Trophoblast cell (in vitro differentiated cells and primary cell): ENCODE measurements around the gene PPHLN1.
"Not testable (repeated sequence)": the region's sequence is repeated elsewhere in the genome, so short reads cannot be mapped to it uniquely, and the experiment has no call there.

Experiments used
- DNase-seq, 2 donors: peaks; one replicate each; pipeline ENCODE4 v3.0.0-alpha.2; 2016
- H2AFZ ChIP-seq: 2 replicates; pipeline ENCODE4 v1.6.1; 2013; ENCODE audit warnings: low read length, moderate library complexity, mild to moderate bottlenecking; ENCODE audit not compliant: insufficient read depth, poor library complexity
- H2AK5ac ChIP-seq: 2 replicates; pipeline ENCODE4 v1.6.1; 2013; ENCODE audit warnings: mild to moderate bottlenecking, low read length
- H2BK120ac ChIP-seq: 2 replicates; pipeline ENCODE4 v1.6.1; 2013; ENCODE audit warnings: low read length, mild to moderate bottlenecking, moderate library complexity; ENCODE audit not compliant: insufficient read depth, poor library complexity
- H2BK12ac ChIP-seq: 2 replicates; pipeline ENCODE4 v1.6.1; 2013; ENCODE audit warnings: mild to moderate bottlenecking, low read length, moderate library complexity
- H2BK5ac ChIP-seq: 2 replicates; pipeline ENCODE4 v1.6.1; 2013; ENCODE audit warnings: low read length, low read depth, moderate library complexity, mild to moderate bottlenecking; ENCODE audit not compliant: poor library complexity
- H3K14ac ChIP-seq: 2 replicates; pipeline ENCODE4 v1.6.1; 2013; ENCODE audit warnings: mild to moderate bottlenecking, low read length
- H3K18ac ChIP-seq: 2 replicates; pipeline ENCODE4 v1.6.1; 2013; ENCODE audit warnings: mild to moderate bottlenecking, low read length
- H3K23ac ChIP-seq: 2 replicates; pipeline ENCODE4 v1.6.1; 2013; ENCODE audit warnings: low read length
- H3K27ac ChIP-seq: 2 replicates; pipeline ENCODE4 v1.5.1; 2013; ENCODE audit warnings: low read depth, mild to moderate bottlenecking, inconsistent platforms, low read length, moderate library complexity
- H3K27me3 ChIP-seq: 2 replicates; pipeline ENCODE4 v1.6.1; 2013; ENCODE audit warnings: inconsistent platforms, mild to moderate bottlenecking, low read length, moderate library complexity; ENCODE audit not compliant: insufficient read depth
- H3K36me3 ChIP-seq, 2 experiments: 1 replicate in 1 of 2; 2 replicates in 1 of 2; pipeline ENCODE4 v1.6.1; 2013; ENCODE audit warnings: low read length in 2 of 2, mild to moderate bottlenecking in 2 of 2, moderate library complexity in 1 of 2; ENCODE audit not compliant: insufficient read depth in 2 of 2, control insufficient read depth in 1 of 2
- H3K4ac ChIP-seq: 2 replicates; pipeline ENCODE4 v1.6.1; 2013; ENCODE audit warnings: low read depth, mild to moderate bottlenecking, low read length, moderate library complexity
- H3K4me1 ChIP-seq, 2 experiments: 1 replicate in 1 of 2; 2 replicates in 1 of 2; pipeline ENCODE4 v1.6.1; 2013; ENCODE audit warnings: low read length in 2 of 2, mild to moderate bottlenecking in 2 of 2, moderate library complexity in 1 of 2; ENCODE audit not compliant: insufficient read depth in 2 of 2, control insufficient read depth in 1 of 2
- H3K4me2 ChIP-seq: 2 replicates; pipeline ENCODE4 v1.6.1; 2013; ENCODE audit warnings: inconsistent platforms, mild to moderate bottlenecking, low read length, moderate library complexity
- H3K4me3 ChIP-seq: 2 replicates; pipeline ENCODE4 v1.5.1; 2013; ENCODE audit warnings: mild to moderate bottlenecking, low read depth, low read length, inconsistent platforms
- H3K79me1 ChIP-seq: one replicate; pipeline ENCODE4 v1.6.1; 2013; ENCODE audit warnings: low read length
- H3K79me2 ChIP-seq: 2 replicates; pipeline ENCODE4 v1.6.1; 2013; ENCODE audit warnings: low read length, mild to moderate bottlenecking; ENCODE audit not compliant: control insufficient read depth, insufficient read depth, poor library complexity
- H3K9ac ChIP-seq: 2 replicates; pipeline ENCODE4 v1.6.1; 2013; ENCODE audit warnings: mild to moderate bottlenecking, low read length
- H3K9me3 ChIP-seq: 2 replicates; pipeline ENCODE4 v1.6.1; 2013; ENCODE audit warnings: low read depth, mild to moderate bottlenecking, control low read depth, inconsistent platforms, low read length; ENCODE audit not compliant: insufficient read depth
- H4K12ac ChIP-seq: 2 replicates; pipeline ENCODE4 v1.6.1; 2013; ENCODE audit warnings: low read depth, mild to moderate bottlenecking, low read length, moderate library complexity
- H4K8ac ChIP-seq: 2 replicates; pipeline ENCODE4 v1.6.1; 2013; ENCODE audit warnings: low read depth, mild to moderate bottlenecking, low read length, moderate library complexity
- H4K91ac ChIP-seq: one replicate; pipeline ENCODE4 v1.6.1; 2013; ENCODE audit warnings: low read depth, mild to moderate bottlenecking, low read length, moderate library complexity
- WGBS: extraction: QIAGEN DNeasy Blood & Tissue Kit; methylation state at CpG from one replicate; pipeline ENCODE4 v1.1.7; 2013; ENCODE audit warnings: missing lambda C conversion rate; ENCODE audit not compliant: insufficient read length, insufficient coverage; ENCODE audit errors: extremely low coverage; 5-methylcytosine and 5-hydroxymethylcytosine counted together

Gene PPHLN1

DNA sequence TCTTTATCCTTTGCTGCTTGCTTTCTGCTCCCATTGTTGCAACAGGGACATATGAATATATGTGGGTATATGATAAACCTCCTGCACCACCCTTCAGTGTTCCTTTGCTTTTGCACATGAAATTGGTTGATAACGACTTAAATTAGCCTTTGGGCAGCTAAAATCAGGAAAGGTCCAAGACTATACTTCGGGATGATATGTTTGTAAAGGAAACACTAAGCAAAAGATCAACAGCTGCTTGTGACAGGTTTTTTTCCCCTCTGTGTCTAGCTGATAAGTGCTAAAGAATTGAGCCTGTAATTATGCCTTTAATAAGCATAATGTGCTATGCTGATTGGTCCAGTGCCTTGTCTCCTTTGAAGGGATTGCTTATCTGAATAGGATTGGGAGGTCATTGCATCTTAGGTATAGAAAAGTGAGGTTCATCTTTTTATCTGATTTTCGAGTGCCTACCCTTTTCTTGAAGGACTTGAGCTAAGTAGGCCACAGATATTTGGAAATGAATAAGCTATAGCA lies 59.4 kb downstream of the PPHLN1 start:
- Histone ChIP-seq H3K79me2 (no peaks in the 10 kb centered on the region), H3K79me1 (no peaks in the 10 kb centered on the region), H3K23ac (no peak overlapping the region), H4K8ac (no peak overlapping the region), H3K36me3 (peaks cover 5 to 7% of the 10 kb centered on the region in 2 experiments), H2AFZ (no peak overlapping the region), H3K4me1 (peaks cover 0 to 3% of the 10 kb centered on the region in 2 experiments), H4K12ac (no peak overlapping the region), H3K4me2 (no peak overlapping the region), H2BK5ac (no peak overlapping the region), H4K91ac (no peak overlapping the region), H3K4ac (no peak overlapping the region), H3K27ac (no peak overlapping the region), H3K9me3 (no peaks in the 10 kb centered on the region), H3K9ac (no peak overlapping the region), H3K4me3 (no peak overlapping the region), H2BK12ac (no peak overlapping the region), H3K27me3 (no peaks in the 10 kb centered on the region), H3K14ac (no peak overlapping the region), H2AK5ac (no peak overlapping the region), H2BK120ac (no peak overlapping the region), H3K18ac (no peak overlapping the region)
- WGBS = no CpG with 5 or more reads among the region's 3 CpGs
- DNase-seq = no peak

DNA sequence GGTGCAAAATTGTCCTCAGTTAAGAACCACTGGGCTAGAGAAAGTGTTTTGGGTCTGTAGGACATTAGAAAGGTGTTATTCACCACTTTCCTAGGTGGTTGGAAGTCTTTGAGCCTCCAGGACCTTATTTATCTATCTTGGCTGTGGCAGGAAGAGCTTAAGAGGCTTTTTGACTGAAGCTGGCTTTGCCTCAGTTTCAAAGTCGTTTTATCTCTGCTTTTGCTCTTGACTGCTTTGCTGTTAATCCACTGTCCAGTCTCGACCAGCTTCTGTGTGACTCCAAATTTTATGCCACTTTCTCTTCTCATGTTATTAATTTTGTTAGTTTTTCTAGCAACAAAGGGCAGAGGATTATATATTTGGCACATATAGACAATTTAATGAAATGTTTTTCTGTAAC lies 60.3 kb downstream of the PPHLN1 start:
- Histone ChIP-seq H3K4me1 (peaks cover 0 to 3% of the 10 kb centered on the region in 2 experiments), H3K79me2 (no peaks in the 10 kb centered on the region), H4K8ac (no peak overlapping the region), H3K23ac (no peak overlapping the region), H2BK120ac (no peak overlapping the region), H3K18ac (no peak overlapping the region), H3K4me3 (no peak overlapping the region), H4K91ac (no peak overlapping the region), H2BK12ac (no peak overlapping the region), H3K9ac (no peak overlapping the region), H3K4me2 (no peak overlapping the region), H2BK5ac (no peak overlapping the region), H3K27me3 (no peaks in the 10 kb centered on the region), H4K12ac (no peak overlapping the region), H3K79me1 (no peaks in the 10 kb centered on the region), H3K9me3 (no peaks in the 10 kb centered on the region), H3K4ac (no peak overlapping the region), H3K27ac (no peak overlapping the region), H2AK5ac (no peak overlapping the region), H3K36me3 (peaks cover 5 to 7% of the 10 kb centered on the region in 2 experiments), H3K14ac (no peak overlapping the region), H2AFZ (no peak overlapping the region)
- DNase-seq = no peak
- no CpG with 5 or more reads among the region's 2 CpGs for WGBS

DNA sequence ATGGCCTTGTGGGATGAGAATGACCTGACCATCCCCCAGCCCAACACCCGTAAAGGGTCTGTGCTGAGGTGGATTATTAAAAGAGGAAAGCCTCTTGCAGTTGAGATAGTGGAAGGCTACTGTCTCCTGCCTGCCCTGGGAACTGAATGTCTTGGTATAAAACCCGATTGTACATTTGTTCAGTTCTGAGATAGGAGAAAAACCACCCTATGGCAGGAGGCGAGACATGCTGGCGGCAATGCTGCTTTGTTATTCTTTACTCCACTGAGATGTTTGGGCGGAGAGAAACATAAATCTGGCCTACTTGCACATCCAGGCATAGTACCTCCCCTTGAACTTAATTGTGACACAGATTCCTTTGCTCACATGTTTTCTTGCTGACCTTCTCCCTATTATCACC lies 62.1 kb downstream of the PPHLN1 start:
- H2AFZ ChIP-seq, H3K23ac ChIP-seq, H4K8ac ChIP-seq, H3K4me3 ChIP-seq, H3K18ac ChIP-seq, H2BK12ac ChIP-seq, H3K4me2 ChIP-seq, H3K9ac ChIP-seq, H3K79me1 ChIP-seq, H3K9me3 ChIP-seq, H4K12ac ChIP-seq, H2BK120ac ChIP-seq, H2BK5ac ChIP-seq, H4K91ac ChIP-seq, H2AK5ac ChIP-seq, H3K4me1 ChIP-seq, H3K79me2 ChIP-seq, H3K27ac ChIP-seq, H3K36me3 ChIP-seq, H3K27me3 ChIP-seq, DNase-seq, H3K4ac ChIP-seq: not testable (repeated sequence)
- peak overlapping the region; percentile 30 for H3K14ac ChIP-seq
- WGBS = no CpG with 5 or more reads among the region's 5 CpGs

DNA sequence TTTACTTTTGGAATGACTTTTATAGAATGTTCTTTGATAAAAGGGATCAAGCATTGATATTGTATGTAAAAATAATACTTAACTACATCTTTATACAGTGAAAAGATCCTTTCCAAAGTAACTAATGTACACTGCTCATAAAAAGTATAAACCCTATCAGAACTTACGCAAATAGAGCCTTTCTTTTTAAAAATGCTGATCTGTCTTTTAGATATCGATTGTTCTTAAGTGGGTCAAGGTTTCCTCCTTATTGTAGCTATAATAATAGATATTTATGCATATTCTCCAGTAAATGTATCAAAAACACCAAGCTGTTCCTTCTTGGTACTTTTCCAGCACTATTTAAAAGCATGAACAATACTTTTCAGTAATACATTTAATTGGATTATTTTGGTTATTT lies 68.5 kb downstream of the PPHLN1 start:
- Histone ChIP-seq H3K79me2 (no peaks in the 10 kb centered on the region), H2BK5ac (no peak overlapping the region), H3K14ac (no peak overlapping the region), H3K27ac (no peak overlapping the region), H2AK5ac (no peak overlapping the region), H4K91ac (no peak overlapping the region), H3K4ac (no peak overlapping the region), H4K8ac (no peak overlapping the region), H2BK12ac (no peak overlapping the region), H3K9me3 (no peaks in the 10 kb centered on the region), H3K23ac (no peak overlapping the region), H3K4me3 (no peak overlapping the region), H2BK120ac (no peak overlapping the region), H3K9ac (no peak overlapping the region), H3K18ac (no peak overlapping the region), H3K4me2 (no peak overlapping the region), H3K79me1 (no peaks in the 10 kb centered on the region), H3K4me1 (no peaks in the 10 kb centered on the region), H3K27me3 (no peaks in the 10 kb centered on the region), H4K12ac (no peak overlapping the region), H2AFZ (no peak overlapping the region), H3K36me3 (no peaks in the 10 kb centered on the region)
- DNase-seq = no peak
- WGBS = no CpG with 5 or more reads among the region's 2 CpGs
